Ramos (cell line): ENCODE data around the gene LNX2.

ENCODE experiments used
- in situ Hi-C: fragments of 300-500 bp; cut with MboI; formaldehyde crosslinking; loops from one replicate; pipeline ENCODE4 v1.14.3; 2022; ENCODE audit warnings: low sequenced_read_pairs; ENCODE audit not compliant: unreplicated experiment

The LNX2 gene

GRCh38 chr13:27620377-27621115 is at the start of gene LNX2:
Gene LNX2, minus strand, starts transcription at chr13:27620529. Its CDS starts 38,826 bp downstream, at chr13:27581703.
- in situ Hi-C loops: no loop called here

- in situ Hi-C loops: no loop called here
Measured at GRCh38 chr13:27667946-27668345, 47.6 kb upstream of the LNX2 start.

GRCh38 chr13:27666951-27667350 is 46.6 kb upstream of the LNX2 start:
- in situ Hi-C loops: no loop called here

- in situ Hi-C loops: no loop called here
Measured at GRCh38 chr13:27665761-27666160, 45.4 kb upstream of the LNX2 start.

GRCh38 chr13:27665333-27665732 is 45.0 kb upstream of the LNX2 start:
- in situ Hi-C loops: no loop called here

- in situ Hi-C loops: no loop called here
Measured at GRCh38 chr13:27663947-27664346, 43.6 kb upstream of the LNX2 start.

GRCh38 chr13:27662738-27663470 is 42.6 kb upstream of the LNX2 start:
- in situ Hi-C loops: no loop called here

GRCh38 chr13:27661017-27661416 is 40.7 kb upstream of the LNX2 start:
- in situ Hi-C loops: no loop called here

GRCh38 chr13:27660511-27660910 is 40.2 kb upstream of the LNX2 start:
- in situ Hi-C loops: no loop called here

GRCh38 chr13:27659145-27659865 is 39.0 kb upstream of the LNX2 start:
- in situ Hi-C loops: no loop called here

- in situ Hi-C loops: no loop called here
Measured at GRCh38 chr13:27658546-27658945, 38.2 kb upstream of the LNX2 start.

GRCh38 chr13:27657724-27658123 is 37.4 kb upstream of the LNX2 start:
- in situ Hi-C loops: no loop called here

- in situ Hi-C loops: no loop called here
Measured at GRCh38 chr13:27654816-27655215, 34.5 kb upstream of the LNX2 start.

GRCh38 chr13:27654059-27654458 is 33.7 kb upstream of the LNX2 start:
- in situ Hi-C loops: no loop called here

- in situ Hi-C loops: no loop called here
Measured at GRCh38 chr13:27650312-27650711, 30.0 kb upstream of the LNX2 start.

GRCh38 chr13:27644302-27644701 is 24.0 kb upstream of the LNX2 start:
- in situ Hi-C loops: no loop called here

- in situ Hi-C loops: no loop called here
Measured at GRCh38 chr13:27643334-27644132, 23.2 kb upstream of the LNX2 start.

- in situ Hi-C loops: no loop called here
Measured at GRCh38 chr13:27641711-27642502, 21.6 kb upstream of the LNX2 start.

GRCh38 chr13:27639186-27639585 is 18.9 kb upstream of the LNX2 start:
- in situ Hi-C loops: no loop called here

- in situ Hi-C loops: no loop called here
Measured at GRCh38 chr13:27638521-27638920, 18.2 kb upstream of the LNX2 start.
